ENCODE results near the gene ZNF202.
A peak's percentile ranks its signal among the peaks of the same experiment; 100 is the strongest.
"Not testable (repeated sequence)": the region's sequence is repeated elsewhere in the genome, so short reads cannot be mapped to it uniquely, and the experiment has no call there.

ZNF202 gene

GRCh38 chr11:123755813-123756212 lies 14.4 kb upstream of the ZNF202 start:
- TF ChIP-seq CTCF (IDR thresholded peaks at IDR 0.05; ENCODE audit: insufficient read depth, low read depth, low read length, missing control alignments), result no peak
- DNase-seq (ENCODE audit: low read depth), result no peak
- no peak overlapping the region for H3K4me3 ChIP-seq (ENCODE audit: low read length)

DNA sequence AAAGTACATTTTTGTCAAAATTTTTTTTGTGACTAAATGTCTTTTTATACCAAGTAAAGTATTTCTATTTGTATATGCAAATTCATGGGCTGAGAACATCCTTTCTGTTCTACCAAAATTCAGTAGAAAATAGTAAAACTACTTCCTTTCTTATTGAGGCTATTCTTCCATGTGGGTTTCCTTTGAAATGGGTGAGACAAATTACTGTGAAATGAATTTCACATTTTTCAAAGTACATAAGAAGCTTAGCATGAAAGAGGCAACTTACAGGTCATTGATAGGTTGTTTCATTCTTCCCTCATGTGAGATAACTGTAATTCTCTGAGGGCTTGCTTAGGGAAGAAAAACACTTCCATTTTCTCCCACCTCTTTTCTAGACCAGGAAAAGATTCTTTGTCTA lies 13.9 kb upstream of the ZNF202 start:
- no peak overlapping the region for H3K4me3 ChIP-seq (ENCODE audit: low read length)
- DNase-seq (ENCODE audit: low read depth), result no peak
- TF ChIP-seq CTCF (IDR thresholded peaks at IDR 0.05; ENCODE audit: insufficient read depth, low read depth, low read length, missing control alignments), result no peak

DNA sequence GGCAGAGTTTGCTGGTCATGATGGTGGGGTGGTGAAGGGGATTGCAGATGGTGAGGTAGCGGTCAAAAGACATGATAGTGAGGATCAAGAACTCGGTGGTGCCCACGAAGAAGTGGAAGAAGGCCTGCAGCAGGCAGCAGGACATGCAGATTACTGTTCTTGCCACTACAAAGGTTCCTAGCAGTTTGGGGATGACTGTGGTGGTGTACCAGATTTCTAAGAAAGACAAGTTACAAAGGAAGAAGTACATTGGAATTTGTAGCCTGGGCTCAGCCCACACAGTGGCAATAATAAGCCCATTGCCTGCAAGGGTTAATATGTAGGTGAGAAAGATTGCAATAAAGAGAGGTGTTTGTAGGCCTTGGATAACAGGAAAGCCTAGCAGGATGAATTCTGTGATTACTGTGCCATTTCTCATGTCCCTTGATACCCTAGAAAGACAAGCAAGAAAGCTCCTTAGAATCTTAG lies 12.7 kb upstream of the ZNF202 start, which contains the start of gene OR6X1:
TSS of gene OR6X1 (minus strand) at position 418 of the 468 bp plus-strand sequence. CDS start at position 418, 0 bp downstream.
- DNase-seq (ENCODE audit: low read depth), result no peak
- TF ChIP-seq CTCF (IDR thresholded peaks at IDR 0.05; ENCODE audit: insufficient read depth, low read depth, low read length, missing control alignments), result no peak
- H3K4me3 ChIP-seq (ENCODE audit: low read length), result no peak within 1 kb of the TSS

DNA sequence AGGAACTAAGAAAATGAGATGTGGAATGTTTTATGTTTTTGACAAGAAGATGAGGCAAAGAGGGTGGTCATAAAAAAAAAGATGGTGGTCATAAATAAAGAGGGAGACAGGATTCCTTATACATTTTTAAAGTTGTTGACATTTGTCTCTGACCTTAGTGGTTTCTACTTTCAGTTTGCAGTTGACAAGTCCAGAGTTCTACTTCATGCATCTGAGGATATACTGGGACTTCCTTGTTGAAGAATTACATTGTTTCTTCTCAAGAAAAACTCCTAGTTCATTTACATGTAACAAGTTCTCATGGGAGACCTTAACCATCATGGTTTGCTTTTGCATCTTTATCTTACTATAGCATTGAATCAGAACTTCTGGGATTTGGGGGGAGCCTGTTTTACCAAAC lies 11.7 kb upstream of the ZNF202 start:
- no peak for DNase-seq (ENCODE audit: low read depth)
- TF ChIP-seq CTCF (IDR thresholded peaks at IDR 0.05; ENCODE audit: insufficient read depth, low read depth, low read length, missing control alignments), result no peak
- no peak overlapping the region for H3K4me3 ChIP-seq (ENCODE audit: low read length)

GRCh38 chr11:123751781-123752180 lies 10.3 kb upstream of the ZNF202 start:
- TF ChIP-seq CTCF (IDR thresholded peaks at IDR 0.05; ENCODE audit: insufficient read depth, low read depth, low read length, missing control alignments), result no peak
- DNase-seq (ENCODE audit: low read depth), result peak; percentile 23

GRCh38 chr11:123748349-123748748 lies 6.9 kb upstream of the ZNF202 start:
- not testable (repeated sequence) for DNase-seq (ENCODE audit: low read depth); H3K4me3 ChIP-seq (ENCODE audit: low read length)

More at GRCh38 chr11:123751781-123752180, 10.3 kb upstream of the ZNF202 start:
- no peak overlapping the region for H3K4me3 ChIP-seq (ENCODE audit: low read length)

DNA sequence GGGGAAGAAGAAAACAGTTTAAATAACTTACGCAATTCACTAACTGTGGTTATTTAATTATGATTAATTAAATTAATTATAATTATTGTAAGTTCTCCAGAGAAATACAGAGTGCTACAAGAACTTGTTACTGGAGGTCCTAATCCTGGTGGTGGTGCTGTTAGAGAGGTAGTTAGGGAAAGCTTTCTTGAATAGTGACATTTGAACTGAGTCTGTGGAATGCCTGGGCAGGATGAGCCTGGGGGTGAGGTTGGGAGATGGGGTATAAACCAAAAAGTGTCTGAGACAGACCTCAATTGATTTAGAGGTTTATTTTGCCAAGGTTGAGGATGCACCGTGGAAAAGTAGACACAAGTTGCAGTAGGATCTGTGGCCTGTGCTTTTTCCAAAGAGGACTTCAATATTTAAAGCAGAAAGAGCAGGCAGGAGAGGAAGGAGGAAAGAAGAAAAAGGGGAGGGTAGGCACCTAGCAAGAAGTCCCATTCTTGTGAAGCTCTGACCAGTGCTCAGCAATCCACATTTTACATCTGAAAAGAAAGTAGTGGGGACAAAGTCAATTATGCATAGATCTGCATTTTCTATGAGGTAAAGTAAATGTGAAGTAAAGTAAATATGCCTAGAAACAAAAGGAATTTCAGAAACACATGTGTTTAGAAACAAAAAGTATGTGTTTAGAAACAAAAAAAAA lies 4.4 kb upstream of the ZNF202 start:
- no peak for DNase-seq (ENCODE audit: low read depth)
- TF ChIP-seq CTCF (IDR thresholded peaks at IDR 0.05; ENCODE audit: insufficient read depth, low read depth, low read length, missing control alignments), result no peak

More for the DNA sequence above, 4.4 kb upstream of the ZNF202 start:
- no peak overlapping the region for H3K4me3 ChIP-seq (ENCODE audit: low read length)
